Fibroblast of gingiva (primary cell): Measurements from ENCODE around the gene WDR93.
"Not testable (repeated sequence)": the region's sequence is repeated elsewhere in the genome, so short reads cannot be mapped to it uniquely, and the experiment has no call there.

Experiments used
- DNase-seq: peaks from one replicate; pipeline ENCODE4 v3.0.0-alpha.2; 2011; ENCODE audit warnings: low read depth

Gene WDR93

DNA sequence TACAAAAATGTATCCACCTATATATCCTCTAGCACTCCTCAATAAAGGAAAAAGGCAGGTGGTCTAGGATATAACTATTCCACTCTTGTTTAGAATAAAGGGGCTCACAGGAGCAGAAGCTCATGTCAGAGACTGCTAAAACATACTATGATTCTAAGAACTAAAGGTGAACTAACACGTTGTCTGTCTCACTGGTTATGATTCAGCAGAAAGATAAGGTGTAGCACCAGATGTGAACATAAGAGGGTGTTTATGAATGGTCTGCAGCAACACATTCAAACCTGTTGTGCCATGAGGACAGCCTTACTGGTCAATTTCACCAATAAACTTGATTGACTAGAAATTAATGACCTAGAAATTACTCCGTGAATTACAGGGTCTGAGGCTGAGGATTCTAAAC is 4.6 kb upstream of the WDR93 start:
- DNase-seq = no peak

DNA sequence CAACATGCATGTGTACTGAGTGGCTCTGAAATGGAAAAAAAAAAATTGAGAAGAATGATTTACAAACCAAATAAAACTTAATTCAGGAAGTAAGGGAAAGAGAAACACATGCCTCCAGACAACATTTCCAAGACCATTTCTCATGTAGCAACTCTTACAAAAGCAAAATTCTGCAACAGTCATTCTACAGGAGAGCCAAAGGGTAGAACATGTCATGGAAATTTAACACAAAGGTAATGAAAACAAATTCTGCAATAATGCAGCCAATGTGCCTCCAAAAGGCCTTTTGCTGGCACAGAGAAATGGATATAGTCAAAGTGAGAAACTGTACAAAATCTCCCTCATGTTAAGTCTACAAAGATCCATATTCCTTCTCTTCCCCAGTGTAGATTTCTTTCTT is 4.1 kb upstream of the WDR93 start:
- DNase-seq = peak; percentile 69

DNA sequence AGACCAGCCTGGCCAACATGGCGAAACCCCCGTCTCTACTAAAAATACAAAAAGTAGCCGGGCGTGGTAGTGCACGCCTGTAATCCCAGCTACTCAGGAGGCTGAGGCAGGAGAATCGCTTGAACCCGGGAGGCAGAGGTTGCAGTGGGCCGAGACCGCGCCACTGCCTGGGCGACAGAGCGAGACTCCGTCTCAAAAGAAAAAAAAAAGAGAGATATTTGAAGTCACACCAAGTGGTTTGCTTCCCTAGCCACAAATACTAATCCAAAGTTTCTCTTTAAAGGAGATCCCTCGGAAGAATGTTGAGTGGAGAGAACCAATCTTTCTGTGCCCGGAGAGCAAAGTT is 708 bp upstream of the WDR93 start:
- not testable (repeated sequence) for DNase-seq

DNA sequence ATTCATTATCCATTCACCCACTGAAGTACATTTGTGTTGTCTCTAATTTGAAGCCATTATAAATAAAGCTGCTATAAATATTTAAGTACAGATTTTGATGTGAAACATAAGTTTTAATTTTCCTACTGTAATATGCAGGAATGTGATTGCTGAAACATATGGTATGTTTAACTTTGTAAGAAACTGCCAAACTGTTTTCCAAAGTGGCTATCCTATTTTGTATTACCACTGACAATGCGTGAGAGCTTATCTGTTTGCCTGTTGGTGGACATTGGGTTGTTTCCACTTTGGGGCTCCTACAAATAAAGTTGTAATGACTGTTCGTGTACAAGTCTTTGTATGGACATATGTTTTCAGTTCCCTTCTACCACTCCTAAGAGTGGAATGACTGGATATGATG is 2.5 kb downstream of the WDR93 start:
- no peak for DNase-seq

DNA sequence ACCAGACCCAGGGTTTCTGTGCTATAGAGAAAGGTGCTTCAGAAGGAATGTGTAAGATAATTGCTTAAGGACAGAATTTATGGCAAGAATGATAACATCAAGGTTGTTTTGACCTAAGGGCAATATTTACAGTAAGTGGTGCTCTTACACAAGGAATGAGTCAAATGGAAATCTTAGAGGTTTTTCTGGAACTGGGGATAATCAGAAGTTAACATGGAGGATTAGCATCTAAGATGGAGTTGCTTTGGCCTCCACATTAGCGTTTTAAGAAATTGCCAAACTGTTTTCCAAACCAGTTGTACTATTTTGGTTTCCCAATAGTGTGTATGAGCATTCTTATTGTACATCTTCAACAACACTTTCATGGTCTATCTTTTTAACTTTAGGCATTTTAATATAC is 3.1 kb downstream of the WDR93 start:
- no peak for DNase-seq

- no peak for DNase-seq
Observed at GRCh38 chr15:89695198-89695597, 4.6 kb downstream of the WDR93 start.

- DNase-seq = no peak
Observed at GRCh38 chr15:89704411-89704810, 13.8 kb downstream of the WDR93 start.

DNA sequence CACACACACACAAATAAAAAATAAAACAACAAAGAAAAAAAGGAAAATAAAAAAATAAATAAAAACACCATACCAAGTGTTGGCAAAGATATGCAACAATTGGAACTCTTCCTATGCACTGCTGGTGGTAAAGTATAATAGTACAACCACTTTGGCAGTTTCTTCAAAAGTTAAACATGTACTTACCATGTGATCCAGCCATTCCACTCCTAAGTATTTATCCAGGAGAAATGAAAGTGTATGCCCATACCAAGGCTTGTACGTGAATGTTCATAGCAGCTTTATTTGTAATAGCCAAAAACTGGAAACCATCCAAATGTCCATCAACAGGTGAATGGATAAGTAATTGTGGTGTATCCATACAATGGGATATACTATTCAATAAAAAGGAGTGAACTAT is 17.0 kb downstream of the WDR93 start:
- DNase-seq = no peak

GRCh38 chr15:89714775-89715174 is 24.2 kb downstream of the WDR93 start:
- peak; percentile 69 for DNase-seq

DNA sequence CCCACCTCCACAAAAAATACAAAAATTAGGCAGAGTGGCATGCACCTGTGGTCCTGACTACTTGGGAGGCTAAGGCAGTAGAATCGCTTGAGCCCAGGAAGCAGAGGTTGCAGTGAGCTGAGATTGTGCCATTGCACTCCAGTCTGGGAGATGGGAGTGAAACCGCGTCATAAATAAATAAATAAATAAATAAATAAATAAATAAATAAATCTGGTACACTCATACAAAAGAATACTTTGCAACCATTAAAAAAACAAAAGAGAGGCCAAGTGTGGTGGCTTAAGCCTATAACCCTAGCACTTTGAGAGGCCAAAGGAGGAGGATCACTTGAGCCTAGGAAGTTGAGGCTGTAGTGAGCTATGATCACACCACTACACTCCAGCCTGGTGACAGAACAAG is 32.4 kb downstream of the WDR93 start:
- no peak for DNase-seq

GRCh38 chr15:89724621-89725020 is 34.0 kb downstream of the WDR93 start:
- DNase-seq = no peak

GRCh38 chr15:89725064-89725463 is 34.5 kb downstream of the WDR93 start:
- no peak for DNase-seq

GRCh38 chr15:89728254-89728653 is 37.6 kb downstream of the WDR93 start:
- peak; percentile 65 for DNase-seq

GRCh38 chr15:89731275-89731674 is 40.7 kb downstream of the WDR93 start:
- no peak for DNase-seq

DNA sequence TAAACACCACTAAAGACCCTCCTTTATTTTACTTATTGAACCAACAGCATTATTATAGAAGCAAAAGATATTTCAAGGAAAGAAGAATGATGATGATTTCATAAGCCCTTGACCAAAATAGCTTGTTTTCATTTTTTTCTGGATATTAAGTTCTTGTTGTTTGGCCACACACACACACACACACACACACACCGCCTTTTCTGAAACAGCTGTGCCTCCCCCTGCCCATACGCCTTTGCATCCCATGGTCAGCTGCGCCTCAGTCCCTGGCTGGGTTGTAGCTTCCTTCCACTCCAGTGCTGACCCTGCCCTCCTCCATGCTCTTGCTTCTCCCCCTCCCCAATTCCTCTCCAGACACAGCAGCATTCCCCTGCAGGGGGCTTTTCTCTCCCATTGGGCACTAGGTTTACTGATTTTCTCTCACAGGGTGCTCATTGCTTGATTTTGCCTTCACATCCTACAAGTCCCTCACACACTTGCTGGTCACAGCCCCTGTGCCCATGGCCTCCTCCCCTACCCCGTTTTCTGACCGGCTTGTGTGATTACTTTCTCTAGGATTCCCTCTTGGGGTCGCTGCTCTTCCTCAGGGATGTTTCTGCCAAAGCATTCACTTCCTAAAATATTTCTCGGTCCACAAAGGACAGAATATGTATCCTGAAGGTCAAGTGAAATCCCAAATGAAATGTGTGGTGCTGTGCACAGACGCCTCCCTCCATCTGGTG is 42.0 kb downstream of the WDR93 start:
- no peak for DNase-seq

DNA sequence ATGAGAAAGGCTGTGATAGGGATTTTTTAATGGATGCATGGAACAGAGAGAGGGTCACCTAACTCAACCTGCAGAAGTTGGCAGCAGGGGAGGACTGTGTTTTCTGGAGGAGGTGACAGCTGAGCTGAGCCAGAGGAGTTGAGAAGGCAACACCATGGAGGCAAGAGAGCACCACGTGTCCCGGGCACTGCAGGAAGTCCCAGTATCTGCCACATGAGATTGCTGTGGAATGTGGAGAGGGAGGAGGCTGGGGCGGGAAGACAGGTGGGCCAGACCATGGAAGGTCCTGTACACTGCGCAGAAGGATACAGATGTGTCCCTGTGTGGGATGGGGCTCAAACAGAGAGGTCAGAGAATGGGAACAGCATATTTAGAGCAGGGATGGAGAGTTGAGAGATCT is 45.2 kb downstream of the WDR93 start:
- DNase-seq = no peak

DNA sequence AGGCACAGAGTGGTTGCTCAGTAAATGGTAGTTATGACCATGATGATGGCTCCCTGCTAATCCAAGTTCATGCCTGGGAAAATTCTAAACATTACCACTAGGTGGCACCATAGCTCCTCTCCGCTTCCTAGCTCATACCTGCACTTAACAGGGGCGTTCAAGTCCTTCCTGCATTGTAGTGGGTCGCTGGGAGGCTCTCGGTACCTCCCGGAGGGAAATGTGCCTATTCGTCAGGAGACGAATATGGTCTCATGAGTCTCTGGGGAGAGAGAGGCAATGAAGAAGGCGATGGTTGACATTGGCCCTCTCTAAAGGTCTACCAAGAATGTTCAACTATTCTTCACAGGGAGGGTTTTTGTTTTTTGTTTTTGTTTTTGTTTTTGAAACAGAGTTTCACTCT is 49.5 kb downstream of the WDR93 start:
- DNase-seq = peak; percentile 45

DNA sequence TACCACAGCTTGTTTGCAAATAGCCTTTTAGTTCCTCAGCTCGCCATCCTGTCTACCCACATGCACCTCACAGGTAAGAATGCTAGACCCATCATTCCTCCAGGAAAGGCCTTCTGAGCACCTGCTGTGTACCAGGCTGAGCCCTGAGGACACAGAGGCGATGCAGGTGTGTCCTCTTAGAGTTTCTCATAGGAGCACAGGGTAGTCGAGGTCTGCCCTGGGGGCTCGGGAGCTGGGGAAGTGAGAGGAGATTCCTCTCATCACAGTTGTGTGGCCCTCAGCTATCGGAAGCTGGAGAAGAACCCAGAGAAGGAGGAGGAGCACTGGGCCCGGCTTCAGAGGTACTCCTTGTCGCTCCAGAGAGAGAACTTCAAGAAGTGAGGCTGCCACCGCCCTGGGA is 52.4 kb downstream of the WDR93 start:
- no peak for DNase-seq

- DNase-seq = no peak
Observed at GRCh38 chr15:89743594-89743993, 53.0 kb downstream of the WDR93 start.

DNA sequence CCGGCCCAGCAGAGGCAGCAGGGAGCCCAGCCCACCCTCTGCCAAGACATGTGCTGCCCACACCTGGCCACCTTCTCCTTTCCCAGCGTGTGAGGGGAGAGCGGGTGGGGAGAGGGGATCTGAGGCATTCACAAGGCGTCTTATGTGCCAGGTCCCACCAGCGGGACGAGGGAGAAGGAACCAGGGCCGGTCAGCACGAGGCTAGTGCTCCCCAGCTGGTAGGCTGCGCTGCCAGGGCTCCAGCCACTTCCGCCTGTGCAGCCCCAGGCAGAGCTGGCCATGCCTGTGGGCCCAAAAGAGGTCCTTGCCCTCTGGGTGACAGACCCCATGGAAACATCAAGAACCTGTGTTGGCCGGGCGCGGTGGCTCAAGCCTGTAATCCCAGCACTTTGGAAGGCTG is 54.5 kb downstream of the WDR93 start:
- DNase-seq = no peak

DNA sequence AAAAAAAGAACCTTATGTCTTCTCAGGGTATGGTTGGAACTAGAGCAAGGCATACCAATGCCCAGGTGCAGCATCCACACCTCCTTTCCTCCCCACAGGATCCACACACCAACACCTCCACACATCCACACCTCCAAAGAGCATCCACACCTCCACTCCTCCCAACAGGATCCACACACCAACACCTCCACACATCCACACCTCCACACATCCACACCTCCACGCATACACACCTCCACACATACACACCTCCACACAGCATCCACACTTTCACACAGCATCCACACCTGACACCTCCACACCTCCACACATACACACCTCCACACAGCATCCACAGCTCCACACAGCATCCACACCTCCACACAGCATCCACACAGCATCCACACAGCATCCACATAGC is 55.2 kb downstream of the WDR93 start:
- no peak for DNase-seq

GRCh38 chr15:89746386-89746780 is 55.8 kb downstream of the WDR93 start:
- no peak for DNase-seq

DNA sequence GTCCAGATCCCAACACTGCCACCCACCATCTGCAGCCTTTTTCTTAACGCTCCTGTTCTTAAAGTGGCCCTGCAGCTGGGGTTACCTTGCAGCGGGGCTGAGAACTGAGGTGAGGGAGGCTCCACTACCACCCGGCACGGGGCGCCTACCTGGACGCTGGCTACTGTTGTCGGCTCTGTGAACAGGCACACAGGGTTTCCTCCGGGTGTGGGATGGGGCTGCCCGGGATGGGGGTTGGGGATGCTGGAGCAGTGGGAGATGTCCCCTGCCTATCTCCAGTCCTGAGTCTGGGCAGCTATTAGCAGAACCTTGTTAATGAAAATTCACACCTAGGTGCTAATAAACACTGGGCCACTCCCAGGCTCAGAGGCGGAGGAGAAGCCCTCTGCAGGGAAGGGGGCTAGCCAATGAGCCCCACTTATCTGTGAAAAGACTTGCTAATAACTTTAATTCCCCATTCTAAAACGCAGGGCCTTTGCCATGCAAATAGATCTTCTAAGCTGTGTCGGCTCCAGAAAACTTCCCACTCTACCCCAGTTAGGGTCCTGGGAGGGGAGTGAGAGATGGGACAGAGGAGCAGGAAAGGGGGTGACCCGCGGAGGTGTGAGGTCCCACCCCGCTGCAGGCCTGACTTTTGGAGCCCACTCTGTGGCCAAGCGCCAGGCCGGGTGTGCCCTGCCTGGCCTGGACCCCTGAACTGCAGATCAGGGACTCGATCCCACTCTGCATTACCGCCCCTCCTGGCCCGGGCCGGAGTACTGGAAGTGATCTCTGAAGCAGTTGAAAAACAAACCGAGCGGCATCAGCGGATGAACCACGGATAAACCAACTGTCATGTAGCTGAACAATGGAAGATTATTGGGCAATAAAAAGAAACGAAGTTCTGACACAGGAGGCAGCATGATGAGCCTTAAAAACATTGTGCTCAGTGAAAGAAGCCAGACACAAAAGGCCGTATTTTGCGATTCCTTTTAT is 57.4 kb downstream of the WDR93 start:
- DNase-seq = no peak

DNA sequence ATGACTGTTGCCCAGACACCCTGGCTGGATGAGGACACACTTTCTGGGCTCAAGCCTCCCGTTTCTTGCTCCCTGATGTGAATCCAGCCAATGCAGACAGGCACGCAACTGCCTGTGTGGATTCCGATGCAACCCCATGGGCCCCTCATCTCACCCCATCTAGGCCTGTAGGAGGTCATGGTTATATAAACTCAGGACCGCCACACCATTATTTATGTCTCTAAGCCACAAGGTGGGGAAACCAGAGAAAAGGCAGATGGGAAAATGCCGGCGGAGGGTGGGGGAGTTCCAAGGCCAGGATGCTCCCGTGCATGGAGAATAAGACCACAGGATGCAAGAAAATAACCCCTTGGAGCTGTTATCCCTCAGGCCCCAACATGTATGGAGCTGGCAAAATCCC is 58.4 kb downstream of the WDR93 start:
- no peak for DNase-seq
